Left kidney (tissue), 2 donors: Measurements from ENCODE around the gene PKD2. TPM values are rescaled to one million over a fixed set of nuclear protein-coding genes. Genes with fewer than 3 reads are reported as not detected.
"Not testable (repeated sequence)": the region's sequence is repeated elsewhere in the genome, so short reads cannot be mapped to it uniquely, and the experiment has no call there.

Source experiments
- DNase-seq: peaks from one replicate; pipeline ENCODE4 v3.0.0-alpha.2; 2013
- polyA plus RNA-seq: library from polyadenylated mRNA; unstranded; fragments of 120-200 nt; gene quantifications from one replicate; pipeline ENCODE4 v1.2.1, GENCODE V29; 2013; ENCODE audit not compliant: insufficient read length

Gene PKD2
- polyA plus RNA-seq, 1 donor, result 98.1 TPM

GRCh38 chr4:88110826-88111225 lies 103.4 kb downstream of the PKD2 start:
- DNase-seq, result no peak

- DNase-seq, result no peak
These were observed 105.4 kb downstream of the PKD2 start for GRCh38 chr4:88112856-88113255.

GRCh38 chr4:88115587-88115986 lies 108.2 kb downstream of the PKD2 start:
- no peak for DNase-seq

GRCh38 chr4:88119943-88120342 lies 112.5 kb downstream of the PKD2 start:
- DNase-seq, result no peak

GRCh38 chr4:88122260-88122659 lies 114.8 kb downstream of the PKD2 start:
- not testable (repeated sequence) for DNase-seq

Other genes starting within 250 kb of the PKD2 start
- not detected for gene IBSP, start 208.1 kb upstream of the PKD2 start, polyA plus RNA-seq
- not detected for gene MEPE, start 174.7 kb upstream of the PKD2 start, polyA plus RNA-seq
- gene SPP1, start 31.9 kb upstream of the PKD2 start, polyA plus RNA-seq, result 127 TPM
- gene ABCG2, start 151.0 kb downstream of the PKD2 start, polyA plus RNA-seq, result 8.2 TPM